GM19463 (cell line): ENCODE results near the gene CLDN15.
A peak's percentile ranks its signal among the peaks of the same experiment; 100 is the strongest.
"Not testable (repeated sequence)": the region's sequence is repeated elsewhere in the genome, so short reads cannot be mapped to it uniquely, and the experiment has no call there.

ENCODE experiments used
- ATAC-seq: cut with Tn5 transposase; IDR thresholded peaks from one replicate; pipeline ENCODE4 v1.9.1; 2021; ENCODE audit warnings: mild to moderate bottlenecking, moderate library complexity; ENCODE audit not compliant: unreplicated experiment

Gene CLDN15

GRCh38 chr7:101237206-101238067 lies at the start of gene CLDN15:
Gene CLDN15 (minus strand): TSS chr7:101237802. CDS start chr7:101237581, 221 bp downstream.
- no peak for ATAC-seq

GRCh38 chr7:101287032-101287431 lies 49.4 kb upstream of the CLDN15 start:
- ATAC-seq: no peak

- ATAC-seq: not testable (repeated sequence)
Measured at GRCh38 chr7:101285880-101286279, 48.3 kb upstream of the CLDN15 start.

GRCh38 chr7:101285171-101285570 lies 47.6 kb upstream of the CLDN15 start:
- ATAC-seq: no peak

GRCh38 chr7:101280912-101281311 lies 43.3 kb upstream of the CLDN15 start:
- not testable (repeated sequence) for ATAC-seq

- ATAC-seq: no peak
Measured at GRCh38 chr7:101278461-101279292, 41.1 kb upstream of the CLDN15 start.

GRCh38 chr7:101277155-101277554 lies 39.6 kb upstream of the CLDN15 start:
- ATAC-seq: no peak

- ATAC-seq: no peak
Measured at GRCh38 chr7:101273206-101273605, 35.6 kb upstream of the CLDN15 start.

- ATAC-seq: no peak
Measured at GRCh38 chr7:101271021-101271420, 33.4 kb upstream of the CLDN15 start.

GRCh38 chr7:101269664-101270063 lies 32.1 kb upstream of the CLDN15 start:
- no peak for ATAC-seq

- ATAC-seq: no peak
Measured at GRCh38 chr7:101265622-101266516, 28.3 kb upstream of the CLDN15 start.

GRCh38 chr7:101264102-101264706 lies 26.6 kb upstream of the CLDN15 start:
- ATAC-seq: not testable (repeated sequence)

GRCh38 chr7:101258243-101258731 lies 20.7 kb upstream of the CLDN15 start:
- no peak for ATAC-seq

- no peak for ATAC-seq
Measured at GRCh38 chr7:101255796-101256195, 18.2 kb upstream of the CLDN15 start.

GRCh38 chr7:101253199-101253598 lies 15.6 kb upstream of the CLDN15 start:
- ATAC-seq: not testable (repeated sequence)

GRCh38 chr7:101251871-101252659 lies 14.5 kb upstream of the CLDN15 start:
- ATAC-seq: peak; percentile 99

GRCh38 chr7:101250324-101250723 lies 12.7 kb upstream of the CLDN15 start:
- ATAC-seq: no peak

- no peak for ATAC-seq
Measured at GRCh38 chr7:101248276-101248675, 10.7 kb upstream of the CLDN15 start.

- no peak for ATAC-seq
Measured at GRCh38 chr7:101245147-101245668, 7.6 kb upstream of the CLDN15 start.
